IPS DF 6.9 (cell line): ENCODE data around the gene GALR3.

Experiments used
- DNase-seq: peaks from one replicate; pipeline ENCODE4 v3.0.0-alpha.2; 2013; ENCODE audit warnings: low read depth, low spot score
- H3K27ac ChIP-seq: one replicate; pipeline ENCODE4 v1.5.1; 2013; ENCODE audit warnings: low read length, control low read depth
- H3K27me3 ChIP-seq: 2 replicates; pipeline ENCODE4 v1.6.1; 2013; ENCODE audit warnings: mild to moderate bottlenecking, low read length; ENCODE audit not compliant: control insufficient read depth, insufficient read depth
- H3K36me3 ChIP-seq: 2 replicates; pipeline ENCODE4 v1.6.1; 2013; ENCODE audit warnings: low read length; ENCODE audit not compliant: control insufficient read depth, insufficient read depth
- H3K4me1 ChIP-seq: 2 replicates; pipeline ENCODE4 v1.6.1; 2013; ENCODE audit warnings: low read length; ENCODE audit not compliant: control insufficient read depth, insufficient read depth
- H3K4me3 ChIP-seq: 2 replicates; pipeline ENCODE4 v1.5.1; 2013; ENCODE audit warnings: mild to moderate bottlenecking, low read length
- H3K9me3 ChIP-seq: 2 replicates; pipeline ENCODE4 v1.6.1; 2013; ENCODE audit warnings: low read length, inconsistent platforms; ENCODE audit not compliant: control insufficient read depth, insufficient read depth
- WGBS: extraction: QIAGEN DNeasy Blood & Tissue Kit; methylation state at CpG from one replicate; pipeline ENCODE4 v1.1.7; 2013; ENCODE audit warnings: mixed read lengths, missing lambda C conversion rate; ENCODE audit not compliant: insufficient read length, insufficient coverage; 5-methylcytosine and 5-hydroxymethylcytosine counted together

GALR3 gene

GRCh38 chr22:37822079-37822833, 926 bp upstream of the GALR3 start:
- peaks cover 9% of the 10 kb centered on the region; the same call in 1 of the 2 replicates for H3K27me3 ChIP-seq
- no peaks in the 10 kb centered on the region for H3K9me3 ChIP-seq
- no peak overlapping the region for H3K27ac ChIP-seq
- no CpG with 5 or more reads among the region's 8 CpGs for WGBS
- H3K4me1 ChIP-seq = peaks cover 13% of the 10 kb centered on the region
- H3K4me3 ChIP-seq = no peak overlapping the region
- no peaks in the 10 kb centered on the region; the same call in 1 of the 2 replicates for H3K36me3 ChIP-seq
- DNase-seq = no peak

DNA sequence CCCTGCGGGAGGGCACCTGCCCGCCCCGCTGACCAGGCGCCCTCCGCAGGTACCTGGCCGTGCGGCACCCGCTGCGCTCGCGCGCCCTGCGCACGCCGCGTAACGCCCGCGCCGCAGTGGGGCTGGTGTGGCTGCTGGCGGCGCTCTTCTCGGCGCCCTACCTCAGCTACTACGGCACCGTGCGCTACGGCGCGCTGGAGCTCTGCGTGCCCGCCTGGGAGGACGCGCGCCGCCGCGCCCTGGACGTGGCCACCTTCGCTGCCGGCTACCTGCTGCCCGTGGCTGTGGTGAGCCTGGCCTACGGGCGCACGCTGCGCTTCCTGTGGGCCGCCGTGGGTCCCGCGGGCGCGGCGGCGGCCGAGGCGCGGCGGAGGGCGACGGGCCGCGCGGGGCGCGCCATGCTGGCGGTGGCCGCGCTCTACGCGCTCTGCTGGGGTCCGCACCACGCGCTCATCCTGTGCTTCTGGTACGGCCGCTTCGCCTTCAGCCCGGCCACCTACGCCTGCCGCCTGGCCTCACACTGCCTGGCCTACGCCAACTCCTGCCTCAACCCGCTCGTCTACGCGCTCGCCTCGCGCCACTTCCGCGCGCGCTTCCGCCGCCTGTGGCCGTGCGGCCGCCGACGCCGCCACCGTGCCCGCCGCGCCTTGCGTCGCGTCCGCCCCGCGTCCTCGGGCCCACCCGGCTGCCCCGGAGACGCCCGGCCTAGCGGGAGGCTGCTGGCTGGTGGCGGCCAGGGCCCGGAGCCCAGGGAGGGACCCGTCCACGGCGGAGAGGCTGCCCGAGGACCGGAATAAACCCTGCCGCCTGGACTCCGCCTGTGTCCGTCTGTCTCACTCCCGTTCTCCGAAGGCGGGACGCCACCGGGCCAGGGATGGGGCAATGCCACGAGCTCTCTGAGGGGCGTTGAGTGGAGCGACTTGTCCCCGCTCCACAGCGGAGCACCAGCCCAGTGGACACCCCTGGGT, 1.8 kb downstream of the GALR3 start:
- peaks cover 9% of the 10 kb centered on the region for H3K4me1 ChIP-seq
- H3K9me3 ChIP-seq = no peaks in the 10 kb centered on the region
- no peak overlapping the region for H3K27ac ChIP-seq
- peak overlapping the region; percentile 75 for H3K4me3 ChIP-seq
- H3K36me3 ChIP-seq = no peaks in the 10 kb centered on the region; the same call in 1 of the 2 replicates
- DNase-seq = no peak
- no CpG with 5 or more reads among the region's 135 CpGs for WGBS
- peaks cover 9% of the 10 kb centered on the region; the same call in 1 of the 2 replicates for H3K27me3 ChIP-seq

DNA sequence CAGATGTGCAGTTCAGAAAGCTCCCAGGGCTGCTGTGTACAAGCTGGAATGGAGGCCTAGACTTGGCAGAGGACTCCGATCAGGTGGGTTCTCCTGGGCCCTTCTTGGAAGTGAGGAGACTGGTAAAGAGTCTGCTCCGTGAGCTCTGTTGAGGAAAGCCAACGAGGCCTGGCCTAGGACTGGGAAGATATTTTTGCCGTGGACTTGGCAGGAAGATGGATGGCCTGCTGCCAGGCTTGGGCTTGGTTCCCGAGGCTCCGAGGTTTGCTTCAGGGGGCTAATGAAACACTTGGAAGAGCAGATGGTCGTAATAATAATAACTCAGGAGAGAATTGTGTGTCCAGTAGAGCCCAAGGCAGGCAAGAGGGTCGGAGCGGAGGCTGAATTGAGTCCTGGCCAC, 3.9 kb downstream of the GALR3 start:
- Histone ChIP-seq H3K4me3 (no peak overlapping the region), H3K4me1 (peaks cover 9% of the 10 kb centered on the region), H3K27me3 (peaks cover 9% of the 10 kb centered on the region; the same call in 1 of the 2 replicates), H3K27ac (no peak overlapping the region), H3K9me3 (no peaks in the 10 kb centered on the region), H3K36me3 (peaks cover 10% of the 10 kb centered on the region)
- DNase-seq = no peak
- WGBS = no CpG with 5 or more reads among the region's 9 CpGs

DNA sequence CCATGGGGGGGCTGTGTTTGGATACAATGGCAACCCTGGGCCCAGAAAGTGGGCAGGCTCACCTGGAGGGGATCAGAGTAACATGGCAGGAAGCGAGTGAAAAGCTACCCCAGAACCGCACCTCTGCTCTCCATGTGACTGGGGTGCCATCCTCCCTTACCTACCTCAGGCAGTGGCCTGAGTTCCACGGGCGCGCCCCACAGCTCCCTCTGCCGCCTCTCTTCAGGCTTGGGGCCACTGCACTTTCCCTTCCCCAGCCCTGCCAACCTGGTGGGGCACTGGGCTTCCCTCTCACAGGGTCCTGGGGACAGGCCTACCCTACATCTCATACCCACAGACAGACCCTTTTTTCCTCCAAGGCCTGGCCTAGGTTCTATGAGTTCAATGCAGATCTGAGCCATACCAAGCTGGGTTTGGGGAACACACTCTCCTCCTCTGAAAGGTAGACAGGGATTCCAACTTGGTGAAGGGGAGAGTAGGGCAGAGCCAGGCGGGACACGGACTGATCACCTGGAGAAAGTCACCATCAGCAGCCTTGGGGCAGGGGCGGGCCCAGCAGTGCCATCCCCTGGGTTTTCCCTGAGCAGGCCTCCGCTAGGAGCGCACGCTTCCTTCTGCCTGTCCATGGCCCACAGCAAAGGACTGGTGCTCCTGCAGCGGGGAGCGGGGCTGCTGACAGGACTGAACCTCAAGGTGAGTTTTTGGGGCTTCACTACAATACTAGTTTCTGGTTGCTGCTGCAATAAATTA, 7.1 kb downstream of the GALR3 start:
- WGBS = no CpG with 5 or more reads among the region's 14 CpGs
- peaks cover 19% of the 10 kb centered on the region for H3K36me3 ChIP-seq

GRCh38 chr22:37831472-37831871, 8.3 kb downstream of the GALR3 start:
- Histone ChIP-seq H3K9me3 (no peaks in the 10 kb centered on the region), H3K27ac (no peak overlapping the region), H3K4me3 (no peak overlapping the region), H3K27me3 (no peaks in the 10 kb centered on the region), H3K36me3 (peaks cover 19% of the 10 kb centered on the region), H3K4me1 (no peaks in the 10 kb centered on the region)
- WGBS = no CpG with 5 or more reads among the region's 11 CpGs
- no peak for DNase-seq

More for the DNA sequence above, 7.1 kb downstream of the GALR3 start:
- no peak overlapping the region for H3K4me3 ChIP-seq
- DNase-seq = no peak
- no peaks in the 10 kb centered on the region for H3K4me1 ChIP-seq
- no peak overlapping the region for H3K27ac ChIP-seq
- H3K9me3 ChIP-seq = no peaks in the 10 kb centered on the region
- peaks cover 5% of the 10 kb centered on the region; the same call in 1 of the 2 replicates for H3K27me3 ChIP-seq

GRCh38 chr22:37832022-37832857, 9.1 kb downstream of the GALR3 start:
- WGBS = no CpG with 5 or more reads among the region's 16 CpGs

DNA sequence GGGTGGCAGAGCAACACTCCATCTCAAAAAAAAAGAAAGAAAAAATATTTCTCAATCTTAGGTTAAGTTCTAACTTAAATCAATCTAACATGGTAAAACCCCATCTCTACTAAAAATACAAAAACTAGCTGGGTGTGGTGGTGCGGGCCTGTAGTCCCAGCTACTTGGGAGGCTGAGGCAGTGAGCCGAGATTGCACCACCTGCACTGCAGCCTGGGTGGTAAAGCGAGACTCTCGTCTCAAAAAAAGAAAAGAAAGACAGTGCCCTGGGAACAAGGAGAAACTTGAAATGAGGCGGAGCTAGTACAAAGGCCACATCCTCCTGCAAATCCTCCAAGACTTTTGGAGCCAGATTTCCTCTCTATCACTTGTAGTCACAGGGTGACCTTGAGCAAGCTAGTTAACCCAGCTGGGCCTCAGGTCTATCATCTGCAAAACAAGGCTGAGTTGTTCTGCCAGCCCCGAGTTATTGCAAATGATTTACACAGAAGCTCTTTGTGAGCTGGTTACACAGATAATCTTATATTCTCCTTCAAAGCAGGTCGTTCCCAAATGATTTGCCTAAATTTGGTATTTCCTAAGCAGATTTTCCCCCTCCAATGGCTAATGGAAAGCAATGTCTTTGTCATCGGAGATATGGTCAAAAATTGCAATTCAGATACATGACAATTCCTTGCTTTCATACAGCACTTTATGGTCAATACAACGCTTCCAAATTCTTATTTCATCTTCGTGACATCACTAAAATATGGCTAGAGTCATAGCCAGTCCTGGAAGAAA, 19.0 kb downstream of the GALR3 start:
- Histone ChIP-seq H3K36me3 (no peaks in the 10 kb centered on the region), H3K27ac (no peak overlapping the region), H3K4me1 (no peaks in the 10 kb centered on the region), H3K4me3 (no peak overlapping the region), H3K9me3 (no peaks in the 10 kb centered on the region), H3K27me3 (no peaks in the 10 kb centered on the region)
- WGBS = no CpG with 5 or more reads among the region's 10 CpGs
- DNase-seq = no peak

More at GRCh38 chr22:37832022-37832857, 9.1 kb downstream of the GALR3 start:
- Histone ChIP-seq H3K4me1 (no peaks in the 10 kb centered on the region), H3K4me3 (no peak overlapping the region), H3K9me3 (no peaks in the 10 kb centered on the region), H3K27me3 (no peaks in the 10 kb centered on the region), H3K27ac (no peak overlapping the region), H3K36me3 (peaks cover 19% of the 10 kb centered on the region)
- DNase-seq = no peak

DNA sequence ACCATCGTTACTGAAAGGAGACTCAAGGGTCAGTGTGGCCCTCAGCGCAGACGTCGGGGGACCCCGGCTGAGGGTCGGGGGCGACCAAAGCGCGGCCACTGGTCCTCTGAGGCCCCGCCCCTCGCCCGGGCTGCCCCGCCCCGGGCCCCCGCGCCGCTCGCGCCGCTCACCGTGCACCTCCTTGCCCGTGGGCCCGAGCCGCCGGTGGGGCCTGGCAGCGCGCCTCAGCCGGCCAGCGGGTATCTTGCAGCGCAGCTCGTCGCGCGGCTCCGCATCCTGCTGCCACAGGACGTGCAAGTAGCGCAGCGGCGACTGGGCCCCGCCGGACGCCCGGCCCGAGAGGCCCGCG, 20.5 kb downstream of the GALR3 start:
- peak overlapping the region; percentile 97 for H3K4me3 ChIP-seq
- no peak for DNase-seq
- no peaks in the 10 kb centered on the region for H3K9me3 ChIP-seq
- no peak overlapping the region for H3K27ac ChIP-seq
- H3K27me3 ChIP-seq = no peaks in the 10 kb centered on the region; the same call in 1 of the 2 replicates
- no peaks in the 10 kb centered on the region for H3K36me3 ChIP-seq
- no peaks in the 10 kb centered on the region for H3K4me1 ChIP-seq
- WGBS = no CpG with 5 or more reads among the region's 46 CpGs

- H3K27ac ChIP-seq = no peak overlapping the region
- WGBS = no CpG with 5 or more reads among the region's 6 CpGs
Observed at GRCh38 chr22:37844904-37845329, 21.7 kb downstream of the GALR3 start.

More at GRCh38 chr22:37844904-37845329, 21.7 kb downstream of the GALR3 start:
- no peaks in the 10 kb centered on the region; the same call in 1 of the 2 replicates for H3K27me3 ChIP-seq
- no peak for DNase-seq
- H3K9me3 ChIP-seq = no peaks in the 10 kb centered on the region
- H3K4me3 ChIP-seq = no peak overlapping the region
- H3K4me1 ChIP-seq = 0 out of 2 replicates have a peak, but pooled peaks cover under 1% of the 10 kb centered on the region
- H3K36me3 ChIP-seq = no peaks in the 10 kb centered on the region
